RWPE2 (cell line): ENCODE measurements around the gene PFN3.

ENCODE experiments used
- ATAC-seq: fragments of 200-7000 bp; cut with Tn5 transposase; 3 replicates; pipeline ENCODE4 v1.9.1; 2021; ENCODE audit warnings: low read depth
- DNase-seq: peaks from one replicate; pipeline ENCODE4 v3.0.0-alpha.2; 2020; ENCODE audit warnings: low spot score
- H3K27ac ChIP-seq: fragments of 450-650 bp; 2 replicates; pipeline ENCODE4 v1.5.1; 2017; ENCODE audit warnings: mild to moderate bottlenecking; ENCODE audit not compliant: poor library complexity, severe bottlenecking
- H3K27me3 ChIP-seq: fragments of 250-450 bp; sonication (Bioruptor Pico); 2 replicates; pipeline ENCODE4 v1.5.1; 2021; ENCODE audit warnings: mild to moderate bottlenecking, moderate library complexity; ENCODE audit not compliant: insufficient read depth, poor library complexity, severe bottlenecking
- H3K36me3 ChIP-seq: fragments of 250-450 bp; sonication (Bioruptor Pico); 2 replicates; pipeline ENCODE4 v1.5.1; 2020; ENCODE audit warnings: low read depth, mild to moderate bottlenecking, moderate library complexity
- H3K4me1 ChIP-seq: fragments of 250-450 bp; sonication (Bioruptor Pico); 2 replicates; pipeline ENCODE4 v1.5.1; 2021; ENCODE audit warnings: mild to moderate bottlenecking, moderate library complexity; ENCODE audit not compliant: insufficient read depth, poor library complexity, severe bottlenecking
- H3K4me3 ChIP-seq: fragments of 250-450 bp; sonication (Bioruptor Pico); 2 replicates; pipeline ENCODE4 v1.5.1; 2021; ENCODE audit warnings: mild to moderate bottlenecking, moderate library complexity; ENCODE audit not compliant: severe bottlenecking
- H3K9me3 ChIP-seq: fragments of 250-450 bp; sonication (Bioruptor Pico); 2 replicates; pipeline ENCODE4 v1.5.1; 2021; ENCODE audit warnings: mild to moderate bottlenecking, moderate library complexity; ENCODE audit not compliant: severe bottlenecking
- TF ChIP-seq, protein P1 (sequence below): fragments of 450-650 bp; IDR thresholded peaks from one replicate; pipeline ENCODE4 v1.5.1; 2017; ENCODE audit warnings: mild to moderate bottlenecking, moderate library complexity; ENCODE audit not compliant: poor library complexity, severe bottlenecking

The PFN3 gene

DNA sequence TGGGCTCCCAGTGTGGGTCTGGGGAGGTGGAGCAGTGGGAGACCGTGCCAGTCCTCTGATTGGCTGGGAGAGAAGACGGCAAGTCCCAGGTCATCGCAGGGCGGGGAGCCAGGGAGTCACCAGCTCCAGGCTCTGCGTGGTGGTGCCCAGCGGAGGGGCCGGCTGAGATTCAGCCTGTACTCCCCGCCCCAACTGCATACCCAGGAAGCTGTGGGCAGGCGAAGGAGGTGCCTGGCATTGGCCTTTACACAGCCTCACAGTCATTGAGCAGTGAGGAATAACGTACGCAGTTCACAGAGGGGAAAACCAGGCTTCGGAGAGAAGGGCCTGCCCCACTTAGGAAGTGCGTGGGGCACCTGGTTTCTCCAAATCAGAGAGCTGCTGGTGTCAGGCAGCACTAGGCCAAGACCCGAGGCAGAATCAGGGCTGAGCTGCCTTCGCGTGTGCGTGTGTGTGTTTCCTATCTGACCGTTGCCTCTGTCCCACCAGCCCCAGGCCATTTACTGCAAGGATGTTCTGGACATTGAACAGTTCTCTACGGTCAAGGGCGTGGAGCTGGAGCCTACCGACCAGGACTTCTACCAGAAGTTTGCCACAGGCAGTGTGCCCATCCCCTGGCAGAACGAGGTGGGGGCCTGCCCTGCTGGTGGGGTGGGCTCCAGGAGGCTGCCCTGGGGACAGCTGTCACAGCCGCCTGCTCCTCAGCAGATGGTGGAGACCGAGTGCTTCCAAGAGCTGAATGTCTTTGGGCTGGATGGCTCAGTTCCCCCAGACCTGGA is 39.9 kb upstream of the PFN3 start:
- Histone ChIP-seq H3K27ac (no peak overlapping the region), H3K36me3 (peaks cover 26% of the 10 kb centered on the region), H3K4me3 (no peak overlapping the region), H3K27me3 (no peaks in the 10 kb centered on the region), H3K4me1 (no peaks in the 10 kb centered on the region), H3K9me3 (no peaks in the 10 kb centered on the region)
- peak; percentile 75 for DNase-seq
- ATAC-seq, result no peak
- TF ChIP-seq, protein P1, sequence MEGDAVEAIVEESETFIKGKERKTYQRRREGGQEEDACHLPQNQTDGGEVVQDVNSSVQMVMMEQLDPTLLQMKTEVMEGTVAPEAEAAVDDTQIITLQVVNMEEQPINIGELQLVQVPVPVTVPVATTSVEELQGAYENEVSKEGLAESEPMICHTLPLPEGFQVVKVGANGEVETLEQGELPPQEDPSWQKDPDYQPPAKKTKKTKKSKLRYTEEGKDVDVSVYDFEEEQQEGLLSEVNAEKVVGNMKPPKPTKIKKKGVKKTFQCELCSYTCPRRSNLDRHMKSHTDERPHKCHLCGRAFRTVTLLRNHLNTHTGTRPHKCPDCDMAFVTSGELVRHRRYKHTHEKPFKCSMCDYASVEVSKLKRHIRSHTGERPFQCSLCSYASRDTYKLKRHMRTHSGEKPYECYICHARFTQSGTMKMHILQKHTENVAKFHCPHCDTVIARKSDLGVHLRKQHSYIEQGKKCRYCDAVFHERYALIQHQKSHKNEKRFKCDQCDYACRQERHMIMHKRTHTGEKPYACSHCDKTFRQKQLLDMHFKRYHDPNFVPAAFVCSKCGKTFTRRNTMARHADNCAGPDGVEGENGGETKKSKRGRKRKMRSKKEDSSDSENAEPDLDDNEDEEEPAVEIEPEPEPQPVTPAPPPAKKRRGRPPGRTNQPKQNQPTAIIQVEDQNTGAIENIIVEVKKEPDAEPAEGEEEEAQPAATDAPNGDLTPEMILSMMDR, result no peak

DNA sequence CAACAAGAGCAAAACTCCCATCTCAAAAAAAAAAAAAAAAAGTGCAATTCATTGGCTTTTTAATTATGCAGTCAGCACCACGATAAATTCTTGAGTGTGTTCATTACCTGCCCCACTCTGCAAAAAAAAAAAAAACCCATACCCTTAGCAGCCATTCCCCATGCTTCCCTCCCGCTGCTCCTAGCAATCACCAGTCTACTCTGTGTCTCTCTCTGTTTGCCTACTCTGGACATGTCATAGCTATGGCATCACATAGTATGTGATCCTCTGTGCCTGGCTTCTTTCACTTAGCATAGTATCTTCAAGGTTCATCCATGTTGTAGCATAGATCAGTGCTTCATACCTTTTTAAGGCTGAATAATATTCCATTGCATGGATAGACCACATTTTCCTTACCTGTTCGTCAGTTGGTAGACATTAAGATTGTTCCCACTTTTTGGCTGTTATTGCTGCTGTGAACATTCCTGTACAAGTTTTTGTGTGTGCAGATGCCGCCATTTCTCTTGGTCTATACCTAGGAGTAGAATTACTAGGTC is 39.1 kb upstream of the PFN3 start:
- no peak for ATAC-seq

DNA sequence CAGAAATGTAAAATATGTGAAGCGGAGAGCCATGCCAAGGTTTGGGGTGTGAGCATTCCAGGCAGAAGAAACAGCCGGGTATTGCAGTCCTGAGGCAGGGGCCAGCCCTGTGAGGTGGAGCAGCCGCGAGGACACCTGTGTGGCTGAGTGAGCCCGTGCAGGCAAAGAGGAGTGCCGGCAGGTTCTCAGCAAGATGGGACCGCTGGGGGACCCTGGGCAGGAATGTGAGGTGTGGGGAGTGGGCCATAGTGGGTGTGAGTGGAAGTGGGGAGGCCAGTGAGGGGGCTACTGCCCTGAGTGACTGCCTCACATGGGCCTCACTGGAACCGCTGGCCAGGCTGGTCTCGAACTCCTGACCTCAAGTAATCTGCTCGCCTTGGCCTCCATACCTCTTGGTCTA is 38.0 kb upstream of the PFN3 start:
- TF ChIP-seq, protein P1, result no peak
- Histone ChIP-seq H3K4me1 (no peaks in the 10 kb centered on the region), H3K4me3 (no peak overlapping the region), H3K36me3 (peaks cover 44% of the 10 kb centered on the region), H3K27ac (no peak overlapping the region), H3K9me3 (no peaks in the 10 kb centered on the region), H3K27me3 (no peaks in the 10 kb centered on the region)
- DNase-seq, result no peak
- ATAC-seq, result no peak

More for the DNA sequence above, 39.1 kb upstream of the PFN3 start:
- Histone ChIP-seq H3K27ac (no peak overlapping the region), H3K36me3 (peaks cover 34% of the 10 kb centered on the region), H3K27me3 (no peaks in the 10 kb centered on the region), H3K4me3 (no peak overlapping the region), H3K4me1 (no peaks in the 10 kb centered on the region), H3K9me3 (no peaks in the 10 kb centered on the region)
- TF ChIP-seq, protein P1, result no peak
- DNase-seq, result no peak

DNA sequence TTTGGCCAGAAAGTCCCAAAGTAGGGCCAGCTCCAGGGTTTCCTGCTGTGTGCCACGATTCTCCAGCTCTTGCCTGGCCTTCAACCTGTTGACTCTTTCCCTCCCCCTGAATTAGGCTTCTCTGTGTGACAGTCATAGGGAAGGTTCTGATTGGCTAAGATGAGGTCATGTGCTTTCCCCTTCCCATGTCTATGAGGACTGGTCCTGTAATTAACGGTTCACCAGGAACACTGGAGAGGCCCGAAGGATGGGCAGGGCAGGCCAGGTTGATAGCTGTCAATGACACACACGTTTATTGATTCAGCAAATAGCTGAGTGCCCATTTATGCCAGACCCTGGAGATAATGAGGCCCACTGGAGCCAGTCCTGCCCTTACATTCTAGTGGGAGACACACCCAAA is 37.2 kb upstream of the PFN3 start:
- Histone ChIP-seq H3K4me3 (no peak overlapping the region), H3K27me3 (no peaks in the 10 kb centered on the region), H3K4me1 (no peaks in the 10 kb centered on the region), H3K27ac (no peak overlapping the region), H3K36me3 (peaks cover 53% of the 10 kb centered on the region), H3K9me3 (no peaks in the 10 kb centered on the region)
- no peak for ATAC-seq
- TF ChIP-seq, protein P1, result no peak
- DNase-seq, result no peak
